A673 (cell line): Measurements from ENCODE around the gene PTPRQ. TPM values are rescaled to one million over a fixed set of nuclear protein-coding genes. Genes with fewer than 3 reads are reported as not detected.

Experiments used
- BruUV-seq: library from RNA; stranded (reverse); fragments of 400-500 nt; replicated peaks from 2 replicates; lab custom pipeline; 2021; lab: Mats Ljungman, UMichigan
- CTCF ChIA-PET: fragments of 300-600 bp; sonication (Branson Sonifier 250); formaldehyde crosslinking; loops from one replicate; lab custom pipeline; 2022; ENCODE audit warnings: antibody characterized with exemption; lab: Charles Lee
- POLR2A ChIA-PET: fragments of 300-600 bp; sonication (Branson Sonifier 250); formaldehyde crosslinking; loops from one replicate; lab custom pipeline; 2022; ENCODE audit warnings: antibody characterized with exemption; ENCODE audit not compliant: low non-redundant PET; lab: Charles Lee
- DNase-seq: peaks from one replicate; pipeline ENCODE4 v3.0.0-alpha.2; 2015; ENCODE audit warnings: low spot score
- H3K27ac ChIP-seq: fragments of 200-600 bp; sonication (generic); 2 replicates; pipeline ENCODE4 v1.5.1; 2016; ENCODE audit warnings: mixed run types, low read depth, mild to moderate bottlenecking, mixed read lengths, antibody characterized with exemption, low read length; ENCODE audit not compliant: poor library complexity, severe bottlenecking
- H3K27me3 ChIP-seq: fragments of 200-600 bp; sonication (generic); replicated peaks from 2 replicates; pipeline ENCODE4 v1.6.1; 2017; ENCODE audit warnings: mixed run types, low read depth, mild to moderate bottlenecking, mixed read lengths, antibody characterized with exemption, low read length; ENCODE audit not compliant: insufficient read depth, poor library complexity
- H3K36me3 ChIP-seq: fragments of 200-600 bp; sonication (generic); 2 replicates; pipeline ENCODE4 v1.6.1; 2016; ENCODE audit warnings: mixed run types, mild to moderate bottlenecking, mixed read lengths, antibody characterized with exemption, low read length; ENCODE audit not compliant: insufficient read depth, poor library complexity, severe bottlenecking
- H3K4me1 ChIP-seq: fragments of 200-600 bp; sonication (generic); 2 replicates; pipeline ENCODE4 v1.6.1; 2017; ENCODE audit warnings: mixed run types, mild to moderate bottlenecking, mixed read lengths, antibody characterized with exemption, low read length; ENCODE audit not compliant: insufficient read depth, poor library complexity, severe bottlenecking
- H3K4me3 ChIP-seq: fragments of 200-600 bp; sonication (generic); 2 replicates; pipeline ENCODE4 v1.5.1; 2016; ENCODE audit warnings: low read depth, mixed run types, mild to moderate bottlenecking, mixed read lengths, low read length; ENCODE audit not compliant: poor library complexity, severe bottlenecking
- H3K9me3 ChIP-seq: fragments of 200-600 bp; sonication (generic); 2 replicates; pipeline ENCODE4 v1.6.1; 2016; ENCODE audit warnings: mixed run types, low read depth, mild to moderate bottlenecking, mixed read lengths, antibody characterized with exemption, low read length; ENCODE audit not compliant: poor library complexity, severe bottlenecking
- CTCF ChIP-seq: fragments of 300-800, 200-600 bp; sonication (generic); conservative IDR thresholded peaks from 2 replicates; pipeline ENCODE4 v1.5.1; 2017; ENCODE audit warnings: low read depth, mild to moderate bottlenecking, antibody characterized with exemption, low read length, moderate library complexity, mixed read lengths
- EZH2 ChIP-seq: fragments of 200-600 bp; sonication (generic); IDR thresholded peaks from 2 replicates; pipeline ENCODE4 v1.6.1; 2017; ENCODE audit warnings: borderline replicate concordance, low read depth, mild to moderate bottlenecking, mixed read lengths, antibody characterized with exemption, low read length; ENCODE audit not compliant: poor library complexity, severe bottlenecking
- intact Hi-C: fragments of 100-400 bp; cut with micrococcal nuclease; formaldehyde crosslinking; loops from one replicate; pipeline ENCODE4 v1.10.0; 2022; ENCODE audit not compliant: unreplicated experiment
- total RNA-seq: library from RNA; stranded (reverse); gene quantifications from 2 replicates; pipeline ENCODE4 v1.2.3, GENCODE V29; 2021

PTPRQ gene
- total RNA-seq, 1 experiment from 2014 or later: 0.15 TPM

- Histone ChIP-seq H3K9me3 (no peaks in the 10 kb centered on the region), H3K4me1 (no peaks in the 10 kb centered on the region), H3K27me3 (no peaks in the 10 kb centered on the region), H3K27ac (no peak overlapping the region), H3K36me3 (no peaks in the 10 kb centered on the region), H3K4me3 (no peak overlapping the region)
- ChIA-PET CTCF (no interaction called here), POLR2A (no interaction called here)
- intact Hi-C loops: no loop called here
- no peak for DNase-seq
- TF ChIP-seq EZH2 (no peak), CTCF (no peak)
- BruUV-seq: no TSS peak
Measured at GRCh38 chr12:80700327-80700726, 256.3 kb downstream of the PTPRQ start.

- intact Hi-C loops: no loop called here
- no peak overlapping the region for H3K27ac ChIP-seq
- H3K4me1 ChIP-seq: no peaks in the 10 kb centered on the region
- no peaks in the 10 kb centered on the region for H3K9me3 ChIP-seq
- H3K36me3 ChIP-seq: no peaks in the 10 kb centered on the region
- TF ChIP-seq CTCF: no peak
- no peak for TF ChIP-seq EZH2
- BruUV-seq: no TSS peak
- ChIA-PET POLR2A (no interaction called here), CTCF (no interaction called here)
- DNase-seq: no peak
- H3K4me3 ChIP-seq: no peak overlapping the region
- H3K27me3 ChIP-seq: no peaks in the 10 kb centered on the region
Measured at GRCh38 chr12:80701388-80701787, 257.4 kb downstream of the PTPRQ start.

- no peak for TF ChIP-seq EZH2
- no peak for TF ChIP-seq CTCF
- Histone ChIP-seq H3K4me1 (no peaks in the 10 kb centered on the region), H3K36me3 (no peaks in the 10 kb centered on the region), H3K27ac (no peak overlapping the region), H3K9me3 (no peaks in the 10 kb centered on the region), H3K27me3 (no peaks in the 10 kb centered on the region), H3K4me3 (no peak overlapping the region)
- POLR2A ChIA-PET: no interaction called here
- intact Hi-C loops: no loop called here
- CTCF ChIA-PET: no interaction called here
- BruUV-seq: no TSS peak
- no peak for DNase-seq
Measured at GRCh38 chr12:80702889-80703805, 259.1 kb downstream of the PTPRQ start.
